Ovary (tissue), 9 donors: ENCODE results near the gene MBNL1. TPM values are rescaled to one million over a fixed set of nuclear protein-coding genes. Genes with fewer than 3 reads are reported as not detected.

ENCODE experiments used
- DNase-seq, 5 donors: peaks; one replicate each; pipeline ENCODE4 v3.0.0-alpha.2; 2019 to 2020
- H3K27ac ChIP-seq, 2 donors: fragments of 200-600 bp; one replicate each; pipeline versions ENCODE4 v1.5.1 to v1.8.0; 2019 to 2022
- H3K27me3 ChIP-seq: fragments of 200-600 bp; one replicate; pipeline ENCODE4 v1.8.0; 2022
- H3K36me3 ChIP-seq: fragments of 200-600 bp; sonication (generic); one replicate; pipeline ENCODE4 v1.5.1; 2019
- H3K4me1 ChIP-seq: one replicate; pipeline ENCODE4 v1.8.1; 2013; ENCODE audit warnings: mild to moderate bottlenecking, moderate library complexity; ENCODE audit not compliant: insufficient read depth
- H3K4me3 ChIP-seq: fragments of 200-600 bp; sonication (generic); one replicate; pipeline ENCODE4 v1.5.1; 2017
- H3K9me3 ChIP-seq, 2 donors: fragments of 200-600 bp in 1 of 2; sonication (generic) in 1 of 2; one replicate each; pipeline versions ENCODE4 v1.5.1 to v1.8.1; 2013 to 2019; ENCODE audit warnings: mild to moderate bottlenecking in 1 of 2, moderate library complexity in 1 of 2
- CTCF ChIP-seq, 3 donors: fragments of 450-650 bp in 2 of 3; fragments of 200-600 bp in 1 of 3; IDR thresholded peaks; one replicate each; pipeline versions ENCODE4 v1.5.1 to v1.8.0; 2016 to 2022; ENCODE audit warnings: antibody characterized with exemption in 3 of 3, mild to moderate bottlenecking in 1 of 3
- EP300 ChIP-seq: sonication (generic); formaldehyde crosslinking; IDR thresholded peaks from one replicate; pipeline ENCODE4 v1.6.1; 2017; ENCODE audit warnings: antibody characterized with exemption
- POLR2A ChIP-seq: fragments of 450-650 bp; IDR thresholded peaks from one replicate; pipeline ENCODE4 v1.6.1; 2017; ENCODE audit warnings: antibody characterized with exemption, mild to moderate bottlenecking, moderate library complexity
- WGBS, 3 donors: extraction: QIAGEN DNeasy Blood & Tissue Kit in 1 of 3; methylation state at CpG; one replicate each; pipeline versions ENCODE4 v1.1.5 to v1.1.7; 2013 to 2017; 5-methylcytosine and 5-hydroxymethylcytosine counted together
- intact Hi-C, 4 donors: fragments of 100-400 bp; cut with DNase I; formaldehyde crosslinking; loops; one replicate each; pipeline versions ENCODE4 v1.11.0 to v1.15.1; 2022 to 2023
- polyA plus RNA-seq, 2 donors: library from polyadenylated mRNA; stranded (reverse); fragments of 200-250 nt in 1 of 2; fragments of 350-450 nt in 1 of 2; fragmentation: Illumina TruSeq in 1 of 2; extraction: RNeasy Lipid Tissue Mini Kit (QIAGEN cat#74804) in 1 of 2; gene quantifications; one replicate each; pipeline ENCODE4 v1.2.3, GENCODE V29; 2013 to 2014
- total RNA-seq, 7 donors: library from RNA; depleted of rRNA in 2 of 7; stranded (reverse); fragments of >200 nt in 2 of 7; fragmentation: NEBNext Ultra II Directional in 3 of 7; extraction: Animal tissue kit (Norgen Biotek cat#: 25700) in 3 of 7; gene quantifications; one replicate each; pipeline versions ENCODE4 v1.1.0 to v1.2.4, GENCODE V29; 2016 to 2023
- donor health status: DM: no; HTN: no; CAD: no; lungs with moderate emphysema.
- donor health status: DM: no; HTN: no; CAD: no.
- donor health status: Bipolar disorder and iron deficiency.
- donor health status: DM: yes; HTN: yes; CAD: no.
- donor health status: DM: no; HTN: no; CAD: no.
- donor health status: DM: yes; HTN: yes; CAD: no.

MBNL1 gene
- total and polyA plus RNA-seq, 9 donors, result 39.7 to 152 (median 123) TPM

- Histone ChIP-seq H3K4me3 (no peak overlapping the region), H3K27me3 (no peaks in the 10 kb centered on the region), H3K36me3 (no peaks in the 10 kb centered on the region), H3K27ac (no peak overlapping the region), H3K4me1 (peaks cover 3% of the 10 kb centered on the region), H3K9me3 (no peaks in the 10 kb centered on the region)
- intact Hi-C loops, result no loop called here
- 95 to 96% (median 95%) methylated on average over 4 of the region's 4 CpGs for WGBS, 3 donors
- no peak for DNase-seq
- TF ChIP-seq EP300 (no peak), CTCF (IDR thresholded peaks at IDR 0.05) (no peak), POLR2A (no peak)
Measured at GRCh38 chr3:152346058-152346457, 77.3 kb downstream of the MBNL1 start.

GRCh38 chr3:152346740-152347139 is 78.0 kb downstream of the MBNL1 start:
- Histone ChIP-seq H3K4me1 (peaks cover 3% of the 10 kb centered on the region), H3K4me3 (no peak overlapping the region), H3K27me3 (no peaks in the 10 kb centered on the region), H3K9me3 (no peaks in the 10 kb centered on the region), H3K36me3 (no peaks in the 10 kb centered on the region), H3K27ac (no peak overlapping the region)
- 96% methylated on average over 2 of the region's 2 CpGs for WGBS, 3 donors
- intact Hi-C loops, result no loop called here
- no peak for DNase-seq
- no peak for TF ChIP-seq CTCF (IDR thresholded peaks at IDR 0.05)
- TF ChIP-seq POLR2A, result no peak
- TF ChIP-seq EP300, result no peak

DNA sequence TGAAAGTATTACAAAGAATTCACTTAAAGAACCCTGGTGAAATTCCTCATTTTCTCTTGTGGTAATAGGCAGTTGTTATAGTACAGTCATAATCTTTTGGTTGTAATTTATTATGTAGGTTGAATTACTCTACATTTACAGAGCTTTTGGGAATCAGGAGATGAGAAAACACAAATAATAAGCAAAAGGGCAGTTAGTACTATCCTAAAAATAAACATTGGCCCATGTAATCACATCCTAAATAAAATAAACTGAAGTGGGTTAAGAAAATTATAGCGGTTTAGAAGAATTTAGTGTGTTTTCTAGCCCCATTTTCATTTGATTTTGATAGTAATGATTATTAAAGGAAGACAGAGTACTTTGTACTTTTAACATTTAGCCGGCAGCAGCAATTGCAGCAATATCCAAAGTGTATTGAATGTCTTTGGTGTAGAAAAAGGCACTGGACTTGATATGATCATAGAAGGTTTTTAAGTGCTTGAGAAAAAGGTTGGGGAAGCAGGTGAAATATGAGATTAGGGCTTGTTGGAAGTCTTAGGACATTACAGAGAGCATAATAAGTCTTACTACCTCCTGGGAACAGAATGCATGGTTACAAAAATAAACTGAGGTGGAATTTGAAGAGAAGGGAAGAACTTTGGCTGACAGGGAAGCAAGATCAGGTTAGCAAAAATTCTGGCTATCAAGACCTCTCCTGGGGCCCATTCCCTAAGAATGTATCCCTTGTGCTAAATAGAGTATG is 79.9 kb downstream of the MBNL1 start:
- Histone ChIP-seq H3K9me3 (no peaks in the 10 kb centered on the region), H3K27me3 (no peaks in the 10 kb centered on the region), H3K27ac (no peak overlapping the region), H3K4me3 (no peak overlapping the region), H3K36me3 (no peaks in the 10 kb centered on the region), H3K4me1 (peaks cover 3% of the 10 kb centered on the region)
- WGBS, 3 donors, result 83 to 89% (median 85%) methylated on average over 2 of the region's 2 CpGs
- intact Hi-C loops, result no loop called here
- no peak for TF ChIP-seq POLR2A
- TF ChIP-seq CTCF (IDR thresholded peaks at IDR 0.05), result no peak
- TF ChIP-seq EP300, result no peak
- DNase-seq, result no peak

DNA sequence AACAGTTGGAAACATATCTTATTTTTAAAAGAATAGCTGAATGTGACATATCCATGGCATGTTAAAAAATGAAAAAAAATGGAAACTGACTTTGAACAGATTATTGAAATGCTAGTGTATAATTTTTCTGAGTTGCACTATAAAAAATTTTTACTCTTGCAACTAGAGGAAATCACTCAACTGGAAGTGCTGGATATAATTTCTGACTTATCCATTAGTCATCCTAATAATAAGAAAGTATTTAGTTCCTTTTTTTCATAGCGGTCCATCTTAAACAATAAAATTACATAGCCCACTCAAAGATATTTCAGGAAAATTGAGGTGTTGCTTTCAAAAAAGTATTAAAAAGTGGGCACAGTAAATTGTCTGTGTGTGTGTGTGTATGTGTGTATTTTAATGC is 80.7 kb downstream of the MBNL1 start:
- DNase-seq, result no peak
- no peak for TF ChIP-seq POLR2A
- TF ChIP-seq EP300, result no peak
- no peak for TF ChIP-seq CTCF (IDR thresholded peaks at IDR 0.05)
- Histone ChIP-seq H3K9me3 (no peaks in the 10 kb centered on the region), H3K4me3 (no peak overlapping the region), H3K27me3 (no peaks in the 10 kb centered on the region), H3K4me1 (peaks cover 3% of the 10 kb centered on the region), H3K27ac (no peak overlapping the region), H3K36me3 (no peaks in the 10 kb centered on the region)
- WGBS, 3 donors, result 75 to 86% (median 83%) methylated on average over 1 of the region's 1 CpG
- intact Hi-C loops, result no loop called here
